Gastrocnemius medialis (tissue), 4 donors: Measurements from ENCODE around the gene ZC3H11A.

ENCODE experiments used
- CTCF ChIP-seq, 5 experiments: fragments of 450-650 bp in 3 of 5; fragments of 200-600 bp in 2 of 5; sonication (generic) in 2 of 5; IDR thresholded peaks in 4 of 5; conservative IDR thresholded peaks in 1 of 5; 1 replicate in 4 of 5; 2 replicates in 1 of 5; pipeline ENCODE4 v1.5.1; 2016 to 2019; ENCODE audit warnings: antibody characterized with exemption in 5 of 5, mild to moderate bottlenecking in 3 of 5, moderate library complexity in 3 of 5
- POLR2A ChIP-seq, 2 donors: fragments of 450-650 bp; IDR thresholded peaks; one replicate each; pipeline ENCODE4 v1.6.1; 2017; ENCODE audit warnings: antibody characterized with exemption in 2 of 2, mild to moderate bottlenecking in 2 of 2, moderate library complexity in 2 of 2

GRCh38 chr1:203776636-203777035, 18.8 kb upstream of the ZC3H11A start:
- TF ChIP-seq CTCF (IDR thresholded peaks at IDR 0.05 in 4 of 5, conservative IDR thresholded peaks at IDR 0.05 in 1 of 5) (peak in 4 of 5 experiments; percentile 14 to 37 (median 19)), POLR2A (IDR thresholded peaks at IDR 0.05) (no peak)
